Stimulated activated CD4-positive, alpha-beta T cell treated with anti-CD3 and anti-CD28 coated beads, TNF-alpha, amount 100 ng/mL, for 48 hours (primary cell): ENCODE results near the gene NCKAP1.

Experiments
- DNase-seq, 3 donors: peaks; one replicate each; pipeline ENCODE4 v3.0.0-alpha.2; 2020; ENCODE audit warnings: low read depth in 3 of 3

NCKAP1 gene

DNA sequence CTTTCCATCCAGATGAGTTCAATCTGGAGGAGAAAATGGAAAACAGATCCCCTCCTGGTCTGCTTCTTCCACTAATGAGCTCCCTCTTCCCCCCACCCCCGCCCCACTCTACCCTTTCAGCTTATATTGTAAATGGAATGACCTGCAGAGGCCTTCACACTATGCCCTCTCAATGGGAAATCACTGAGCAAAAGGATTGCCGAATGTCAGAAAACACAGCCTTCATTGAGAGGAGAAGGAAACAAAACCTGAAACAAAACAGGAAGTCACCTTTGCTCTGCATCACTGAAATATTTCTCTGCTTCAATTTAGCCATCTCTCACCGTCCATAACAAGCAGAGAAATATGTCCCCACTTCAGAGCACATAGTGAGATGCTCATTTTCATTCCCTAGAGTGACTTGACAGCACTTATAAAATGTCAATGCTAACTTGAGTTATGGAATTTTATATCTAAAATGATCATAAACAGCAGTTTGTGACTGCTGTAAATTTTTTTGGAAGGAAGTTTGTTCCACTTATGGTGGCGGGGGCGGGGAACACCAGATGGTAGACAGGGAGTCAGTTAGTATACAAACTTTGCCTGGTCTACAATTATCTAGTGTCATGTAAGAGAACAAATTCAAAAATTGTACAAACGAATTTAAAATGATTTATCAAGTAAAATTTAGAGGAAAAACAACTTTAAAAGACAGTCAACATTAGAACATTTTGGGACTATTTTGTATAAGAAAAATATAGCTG lies 170.0 kb downstream of the NCKAP1 start:
- no peak for DNase-seq

- DNase-seq = no peak
Observed at GRCh38 chr2:182867426-182868053, 170.7 kb downstream of the NCKAP1 start.

DNA sequence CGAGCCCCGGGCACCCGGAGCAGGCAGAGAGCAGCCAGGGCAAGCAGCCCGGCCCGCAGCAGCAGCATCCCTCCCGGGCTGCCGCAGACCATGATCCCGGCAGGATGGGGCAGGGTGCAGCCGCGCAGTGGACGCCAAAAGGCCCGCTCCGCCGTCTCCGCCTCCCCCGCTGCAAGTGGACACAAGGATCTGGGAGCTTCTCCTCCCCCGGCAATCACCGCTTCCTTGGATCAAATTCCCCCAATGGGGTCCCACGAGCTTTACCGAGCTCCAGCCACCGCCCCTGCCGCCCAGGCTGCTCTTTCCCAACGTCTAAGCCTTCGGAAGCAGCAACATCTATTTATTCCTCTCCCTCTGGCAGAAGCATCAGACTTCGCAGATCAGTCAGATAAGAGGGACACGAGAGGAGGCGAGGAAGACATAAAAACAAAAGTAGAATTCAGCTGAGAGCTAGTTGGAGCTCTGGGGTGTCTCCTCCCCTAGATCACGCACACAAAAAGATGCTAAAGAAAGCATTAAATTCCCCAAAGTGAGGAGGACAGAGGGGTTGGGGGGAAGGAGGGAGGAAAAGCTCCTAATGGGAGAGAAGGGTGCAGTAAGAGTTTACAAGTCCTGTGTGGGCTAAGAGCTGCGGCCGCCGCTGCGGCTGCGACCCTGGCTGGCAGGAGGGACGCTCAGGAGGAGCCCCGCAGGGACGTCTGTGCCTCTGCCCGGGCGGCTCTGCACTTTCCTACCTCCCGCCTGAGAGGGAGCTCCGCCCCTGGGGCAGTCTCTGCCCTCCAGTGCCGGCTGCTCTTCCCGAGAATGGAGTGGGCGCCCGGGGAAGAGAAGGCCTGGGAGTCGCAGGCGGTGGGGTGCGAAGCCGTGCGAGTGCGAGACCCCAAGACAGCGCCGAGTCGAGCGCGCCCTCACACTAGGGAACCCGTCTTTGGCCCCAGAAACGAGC lies 171.5 kb downstream of the NCKAP1 start, which contains the start of gene FRZB:
Gene FRZB (minus strand): TSS at position 177 of the 946 bp plus-strand sequence. CDS start 85 bp downstream, at position 92.
- DNase-seq = no peak

- no peak for DNase-seq
Observed at GRCh38 chr2:182866095-182866460, 172.2 kb downstream of the NCKAP1 start.

- no peak for DNase-seq
Observed at GRCh38 chr2:182864949-182865570, 173.2 kb downstream of the NCKAP1 start.

DNA sequence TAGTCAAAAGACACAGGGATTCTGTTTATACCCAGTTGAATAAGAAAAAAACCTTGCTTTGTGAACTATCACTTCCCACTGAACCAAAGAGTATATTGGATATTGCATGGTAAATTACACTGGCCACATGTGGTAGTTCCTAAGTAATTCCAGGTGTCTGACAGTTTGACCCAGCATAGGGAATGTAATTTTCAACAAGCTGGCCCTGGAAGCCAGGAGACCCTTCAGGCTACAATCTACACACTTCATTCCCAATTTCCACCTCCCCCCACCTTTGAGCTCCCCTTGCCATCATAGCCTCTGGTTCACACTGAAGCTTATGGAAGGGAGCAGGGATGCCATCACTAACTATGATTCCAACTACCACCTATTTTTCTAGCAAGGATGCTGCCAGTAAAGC lies 174.6 kb downstream of the NCKAP1 start:
- DNase-seq = no peak

- DNase-seq = no peak
Observed at GRCh38 chr2:182862091-182862490, 176.2 kb downstream of the NCKAP1 start.

GRCh38 chr2:182860858-182861257 lies 177.4 kb downstream of the NCKAP1 start:
- no peak for DNase-seq
